ENCODE results near the gene HPS1.

Gene HPS1

DNA sequence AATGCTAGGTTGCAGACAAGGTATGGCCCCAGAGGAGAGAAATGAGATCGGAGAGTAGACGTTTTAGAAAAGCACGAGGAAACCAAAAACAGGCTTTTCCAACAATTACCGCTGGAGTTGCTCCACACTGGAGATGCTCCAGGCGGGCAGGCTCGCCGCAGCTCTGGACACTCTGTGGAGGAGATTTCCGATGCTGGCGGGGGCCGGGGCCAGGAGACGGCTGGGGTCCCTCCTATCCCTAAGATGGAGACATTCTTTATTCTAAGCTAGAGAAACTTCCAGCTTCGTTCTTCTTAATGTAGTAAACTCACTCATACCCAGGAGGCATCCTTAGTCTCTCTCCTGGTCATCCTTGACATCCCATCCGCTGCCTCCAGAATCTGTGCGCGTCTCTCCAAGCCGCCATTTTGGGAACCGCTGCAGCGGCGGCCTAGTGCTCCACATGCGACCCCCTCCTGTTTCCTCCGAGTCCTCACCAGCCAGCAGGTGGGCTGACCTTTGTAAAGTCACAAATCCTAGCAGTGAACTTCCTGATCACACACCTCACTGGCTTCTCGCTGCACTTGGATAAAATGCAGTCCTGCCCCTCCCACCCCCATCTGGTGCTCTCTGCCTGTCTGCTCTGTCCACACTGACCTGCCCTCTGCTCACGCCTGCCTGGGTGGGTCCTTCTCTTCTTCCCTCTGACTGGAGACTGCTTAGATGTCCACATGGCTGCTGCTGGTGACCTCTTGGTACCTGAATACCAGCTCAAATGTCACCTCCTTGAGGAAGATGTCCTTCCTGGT, 43.6 kb downstream of the HPS1 start:
- TF ChIP-seq, protein P1, sequence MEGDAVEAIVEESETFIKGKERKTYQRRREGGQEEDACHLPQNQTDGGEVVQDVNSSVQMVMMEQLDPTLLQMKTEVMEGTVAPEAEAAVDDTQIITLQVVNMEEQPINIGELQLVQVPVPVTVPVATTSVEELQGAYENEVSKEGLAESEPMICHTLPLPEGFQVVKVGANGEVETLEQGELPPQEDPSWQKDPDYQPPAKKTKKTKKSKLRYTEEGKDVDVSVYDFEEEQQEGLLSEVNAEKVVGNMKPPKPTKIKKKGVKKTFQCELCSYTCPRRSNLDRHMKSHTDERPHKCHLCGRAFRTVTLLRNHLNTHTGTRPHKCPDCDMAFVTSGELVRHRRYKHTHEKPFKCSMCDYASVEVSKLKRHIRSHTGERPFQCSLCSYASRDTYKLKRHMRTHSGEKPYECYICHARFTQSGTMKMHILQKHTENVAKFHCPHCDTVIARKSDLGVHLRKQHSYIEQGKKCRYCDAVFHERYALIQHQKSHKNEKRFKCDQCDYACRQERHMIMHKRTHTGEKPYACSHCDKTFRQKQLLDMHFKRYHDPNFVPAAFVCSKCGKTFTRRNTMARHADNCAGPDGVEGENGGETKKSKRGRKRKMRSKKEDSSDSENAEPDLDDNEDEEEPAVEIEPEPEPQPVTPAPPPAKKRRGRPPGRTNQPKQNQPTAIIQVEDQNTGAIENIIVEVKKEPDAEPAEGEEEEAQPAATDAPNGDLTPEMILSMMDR (IDR thresholded peaks at IDR 0.05; ENCODE audit: low read depth, low read length) = no peak
- DNase-seq (ENCODE audit: low read depth in 2 of 2) = no peak
- no peak overlapping the region for H3K4me3 ChIP-seq (replicated peaks in 1 of 2; ENCODE audit: low read depth in 2 of 2, low read length in 2 of 2)

DNA sequence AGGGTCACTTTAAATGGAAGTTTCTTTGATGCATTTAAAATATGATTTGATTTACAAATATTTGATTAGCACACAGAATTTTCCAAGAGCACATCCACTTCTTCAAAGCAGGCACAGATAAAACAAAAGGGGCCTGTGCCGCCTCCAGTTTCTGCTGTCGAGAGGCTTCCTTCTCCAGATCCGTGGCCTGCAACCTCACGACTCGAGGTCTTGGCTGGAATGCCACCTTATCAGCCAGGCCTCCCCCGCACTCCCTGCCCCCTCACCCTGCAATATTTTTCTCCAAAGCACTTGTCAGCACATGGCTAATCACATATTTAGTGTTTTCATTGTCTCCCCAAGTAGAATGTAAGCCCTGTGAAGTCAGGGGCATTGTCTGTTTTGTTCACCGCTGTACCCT, 44.3 kb downstream of the HPS1 start:
- DNase-seq (ENCODE audit: low read depth in 2 of 2) = peak in 1 of 2 donors; percentile 33
- TF ChIP-seq, protein P1 (IDR thresholded peaks at IDR 0.05; ENCODE audit: low read depth, low read length) = no peak
- no peak overlapping the region for H3K4me3 ChIP-seq (replicated peaks in 1 of 2; ENCODE audit: low read depth in 2 of 2, low read length in 2 of 2)

DNA sequence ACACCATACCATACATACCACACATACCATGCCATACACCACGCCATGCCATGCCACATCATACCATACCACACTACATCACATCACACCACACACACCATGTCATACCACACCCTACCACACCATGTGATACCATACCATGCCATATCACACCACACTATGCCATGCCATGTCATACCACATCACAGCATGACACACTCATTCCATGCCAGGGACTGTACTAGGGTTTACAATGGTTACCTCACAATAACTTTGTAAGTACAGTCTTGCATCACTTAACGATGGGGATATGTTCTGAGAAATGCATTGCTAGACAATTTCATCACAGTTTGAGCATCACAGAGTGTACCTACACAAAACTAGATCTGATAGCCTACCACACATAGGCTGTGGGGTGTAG, 46.3 kb downstream of the HPS1 start:
- TF ChIP-seq, protein P1 (IDR thresholded peaks at IDR 0.05; ENCODE audit: low read depth, low read length) = no peak
- H3K4me3 ChIP-seq (replicated peaks in 1 of 2; ENCODE audit: low read depth in 2 of 2, low read length in 2 of 2) = no peak overlapping the region
- peak in 1 of 2 donors; percentile 59 for DNase-seq (ENCODE audit: low read depth in 2 of 2)

DNA sequence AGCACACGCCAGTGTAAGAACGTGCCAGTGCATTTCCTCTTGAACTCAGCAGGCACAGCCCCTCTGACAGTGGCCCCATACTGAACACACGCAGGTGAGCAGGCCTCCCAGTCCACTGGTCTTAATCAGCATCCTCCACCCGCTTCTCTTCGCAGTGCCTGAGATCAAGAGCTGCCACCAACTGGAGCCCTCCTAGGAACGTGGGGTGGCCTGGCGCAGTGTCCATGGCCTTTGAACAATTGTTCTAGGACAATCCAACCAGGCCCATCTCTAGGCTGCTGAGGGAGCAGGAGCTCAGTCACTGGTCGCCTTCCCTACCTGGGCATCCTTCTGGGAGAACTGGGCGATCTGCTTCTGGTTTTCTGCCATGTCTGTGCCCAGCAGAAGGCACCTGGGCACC, 47.0 kb downstream of the HPS1 start:
- TF ChIP-seq, protein P1 (IDR thresholded peaks at IDR 0.05; ENCODE audit: low read depth, low read length) = no peak
- H3K4me3 ChIP-seq (replicated peaks in 1 of 2; ENCODE audit: low read depth in 2 of 2, low read length in 2 of 2) = no peak overlapping the region
- no peak for DNase-seq (ENCODE audit: low read depth in 2 of 2)

DNA sequence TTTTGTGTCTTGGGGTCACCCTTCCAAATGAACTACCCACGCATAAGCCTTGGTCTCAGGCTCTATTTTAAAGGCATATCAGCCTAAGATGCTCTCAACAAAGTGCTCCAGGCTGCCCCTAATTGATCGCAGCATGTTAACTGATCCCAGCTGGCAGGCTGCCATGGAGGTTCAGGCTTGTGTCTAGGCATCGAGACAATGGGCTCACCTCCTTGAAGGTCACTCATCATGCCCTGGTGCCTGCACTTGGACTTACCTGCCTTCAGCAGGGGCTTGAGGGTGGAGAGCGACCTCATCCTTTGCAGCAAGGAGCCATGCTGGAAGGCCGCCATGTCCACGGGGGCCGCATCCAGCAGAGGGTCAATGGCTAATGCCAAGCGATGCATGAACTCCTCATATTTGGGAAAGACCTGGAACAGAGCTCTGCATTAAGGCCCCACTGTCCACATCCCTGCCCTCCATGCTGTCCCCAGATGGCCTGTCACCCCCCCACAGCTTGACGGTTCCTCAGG, 49.6 kb downstream of the HPS1 start:
- DNase-seq (ENCODE audit: low read depth in 2 of 2) = no peak
- TF ChIP-seq, protein P1 (IDR thresholded peaks at IDR 0.05; ENCODE audit: low read depth, low read length) = no peak
- no peak overlapping the region for H3K4me3 ChIP-seq (replicated peaks in 1 of 2; ENCODE audit: low read depth in 2 of 2, low read length in 2 of 2)

DNA sequence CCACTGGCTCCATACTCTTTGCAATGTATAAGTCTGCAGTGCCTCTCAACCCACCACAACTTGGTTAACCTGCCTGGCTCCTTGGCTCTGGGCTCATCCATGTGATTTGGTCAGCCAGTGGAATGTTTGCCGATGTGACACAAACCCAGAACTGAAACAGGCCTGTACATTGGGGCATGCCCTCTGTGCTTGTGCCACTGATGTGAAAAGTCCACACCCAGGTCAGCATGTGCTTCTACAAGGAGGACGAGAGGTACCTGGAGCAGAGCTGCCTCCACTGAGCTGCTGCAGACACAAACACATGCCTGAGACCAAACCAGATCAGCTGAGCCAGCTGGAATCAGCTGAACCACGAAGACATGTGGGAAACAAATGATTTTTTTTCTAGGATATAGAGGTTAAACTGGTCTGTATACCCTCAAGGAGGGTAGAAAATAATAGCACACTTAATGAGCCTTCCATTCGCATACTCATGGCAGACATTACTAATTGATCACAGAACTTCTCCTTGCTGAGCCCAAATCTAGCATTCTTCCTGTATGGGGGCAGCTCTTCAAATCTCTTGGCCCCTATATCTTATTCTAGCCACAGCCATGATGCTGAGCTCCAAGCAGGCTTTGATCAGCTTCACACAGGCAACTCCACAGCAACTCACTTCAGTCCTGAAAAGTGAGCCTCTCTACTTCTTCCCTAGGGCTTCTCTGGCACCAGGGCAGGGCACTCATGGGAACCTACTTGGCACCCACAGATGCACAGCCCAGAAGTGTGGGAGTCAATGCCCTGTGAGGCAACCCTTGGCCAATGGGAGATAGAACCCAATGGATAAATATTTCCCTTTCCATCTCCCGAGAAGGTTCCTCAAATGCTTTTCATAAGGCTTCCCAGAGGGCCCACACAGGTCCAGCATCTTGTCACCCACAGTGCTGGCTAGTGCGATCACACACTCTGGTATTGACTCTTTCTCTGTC, 50.4 kb downstream of the HPS1 start:
- TF ChIP-seq, protein P1 (IDR thresholded peaks at IDR 0.05; ENCODE audit: low read depth, low read length) = no peak
- no peak overlapping the region for H3K4me3 ChIP-seq (replicated peaks in 1 of 2; ENCODE audit: low read depth in 2 of 2, low read length in 2 of 2)
- no peak for DNase-seq (ENCODE audit: low read depth in 2 of 2)

Data from cardiac fibroblast (primary cell).